ENCODE measurements around the gene NPAS2. TPM values are rescaled to one million over a fixed set of nuclear protein-coding genes. Genes with fewer than 3 reads are reported as not detected.
A peak's percentile ranks its signal among the peaks of the same experiment; 100 is the strongest.

Gene NPAS2
- total RNA-seq, 4 donors from 2014 or later = 11.8 to 46.5 (median 21.7) TPM

DNA sequence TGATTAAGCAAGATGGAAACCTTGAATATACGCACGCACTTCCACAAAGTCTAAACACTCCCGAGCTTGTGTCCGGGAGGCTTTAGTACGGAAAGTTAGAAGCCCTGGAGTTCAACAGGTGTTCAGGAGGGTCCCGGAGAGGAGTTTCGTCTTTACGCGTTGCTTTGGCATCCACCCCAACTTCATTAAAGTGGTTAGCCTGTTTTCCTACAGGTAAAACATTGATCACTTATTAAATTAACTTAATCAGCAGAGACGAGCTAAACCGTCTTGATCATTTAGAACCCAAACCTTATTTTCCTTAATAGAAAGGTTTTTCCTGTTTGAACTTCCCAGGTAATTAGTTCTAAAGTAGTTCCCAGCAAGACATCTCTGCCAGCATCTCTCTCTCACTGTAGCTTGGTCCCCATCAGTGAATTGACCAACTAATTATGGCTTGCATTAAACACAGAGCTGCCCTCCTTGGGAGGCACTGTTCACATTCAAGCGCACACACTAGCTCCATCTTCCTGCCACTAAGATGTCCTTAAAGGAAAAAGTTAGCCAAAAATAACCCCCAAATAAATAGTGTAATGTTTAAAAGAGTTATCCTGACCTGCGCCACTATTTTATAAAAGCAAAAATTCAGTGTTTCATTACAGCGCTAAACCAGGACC, 1.4 kb downstream of the NPAS2 start:
- H3K4me3 ChIP-seq = peak overlapping the region; percentile 80 to 84
- peaks cover 7% of the 10 kb centered on the region for H3K27me3 ChIP-seq
- no peaks in the 10 kb centered on the region for H3K9me3 ChIP-seq
- peak overlapping the region in 3 of 4 donors; percentile 92 to 97 (median 96) for H3K27ac ChIP-seq
- ATAC-seq = no peak
- H3K36me3 ChIP-seq = no peaks in the 10 kb centered on the region
- TF ChIP-seq EP300 (IDR thresholded peaks at IDR 0.05) (no peak), POLR2AphosphoS5 (IDR thresholded peaks at IDR 0.05) (no peak), POLR2A (IDR thresholded peaks at IDR 0.05) (no peak)
- TF ChIP-seq, protein P1, sequence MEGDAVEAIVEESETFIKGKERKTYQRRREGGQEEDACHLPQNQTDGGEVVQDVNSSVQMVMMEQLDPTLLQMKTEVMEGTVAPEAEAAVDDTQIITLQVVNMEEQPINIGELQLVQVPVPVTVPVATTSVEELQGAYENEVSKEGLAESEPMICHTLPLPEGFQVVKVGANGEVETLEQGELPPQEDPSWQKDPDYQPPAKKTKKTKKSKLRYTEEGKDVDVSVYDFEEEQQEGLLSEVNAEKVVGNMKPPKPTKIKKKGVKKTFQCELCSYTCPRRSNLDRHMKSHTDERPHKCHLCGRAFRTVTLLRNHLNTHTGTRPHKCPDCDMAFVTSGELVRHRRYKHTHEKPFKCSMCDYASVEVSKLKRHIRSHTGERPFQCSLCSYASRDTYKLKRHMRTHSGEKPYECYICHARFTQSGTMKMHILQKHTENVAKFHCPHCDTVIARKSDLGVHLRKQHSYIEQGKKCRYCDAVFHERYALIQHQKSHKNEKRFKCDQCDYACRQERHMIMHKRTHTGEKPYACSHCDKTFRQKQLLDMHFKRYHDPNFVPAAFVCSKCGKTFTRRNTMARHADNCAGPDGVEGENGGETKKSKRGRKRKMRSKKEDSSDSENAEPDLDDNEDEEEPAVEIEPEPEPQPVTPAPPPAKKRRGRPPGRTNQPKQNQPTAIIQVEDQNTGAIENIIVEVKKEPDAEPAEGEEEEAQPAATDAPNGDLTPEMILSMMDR (IDR thresholded peaks at IDR 0.05) = peak in 1 of 4 experiments; percentile 6
- WGBS, 2 donors (ENCODE audit: low coverage in 1 of 2) = 28 to 44% methylated on average over 9 to 14 of the region's 14 CpGs
- H3K4me1 ChIP-seq = peaks cover 0 to 59% (median 0%) of the 10 kb centered on the region in 3 donors

DNA sequence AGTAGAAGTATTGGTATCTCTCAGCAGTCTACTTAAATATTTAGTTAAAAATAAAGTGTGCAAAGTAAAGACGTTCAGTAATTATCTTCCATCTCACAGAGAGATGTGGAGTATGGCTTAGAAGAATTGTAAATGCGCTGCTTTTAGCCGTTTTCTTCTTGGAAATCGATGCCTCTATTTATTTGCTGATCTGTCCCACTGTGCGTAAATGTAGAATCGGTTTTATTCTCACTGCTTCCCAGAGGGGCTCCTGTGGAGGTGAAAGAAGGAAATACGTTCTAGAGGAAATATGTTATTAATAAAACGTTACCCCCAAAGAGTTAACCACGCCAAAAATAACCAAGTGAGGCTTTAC, 1.9 kb downstream of the NPAS2 start:
- peak overlapping the region in 1 of 2 donors; percentile 84 for H3K4me3 ChIP-seq
- H3K27me3 ChIP-seq = peaks cover 7% of the 10 kb centered on the region
- 54 to 56% methylated on average over 9 of the region's 9 CpGs for WGBS, 2 donors (ENCODE audit: low coverage in 1 of 2)
- H3K27ac ChIP-seq = peak overlapping the region; percentile 31 to 97 (median 94)
- no peaks in the 10 kb centered on the region for H3K9me3 ChIP-seq
- H3K4me1 ChIP-seq = peaks cover 0 to 59% (median 0%) of the 10 kb centered on the region in 3 donors
- no peak for TF ChIP-seq POLR2AphosphoS5 (IDR thresholded peaks at IDR 0.05)
- no peak for TF ChIP-seq EP300 (IDR thresholded peaks at IDR 0.05)
- TF ChIP-seq, protein P1 (IDR thresholded peaks at IDR 0.05) = no peak
- no peak for TF ChIP-seq POLR2A (IDR thresholded peaks at IDR 0.05)
- H3K36me3 ChIP-seq = no peaks in the 10 kb centered on the region
- ATAC-seq = no peak

DNA sequence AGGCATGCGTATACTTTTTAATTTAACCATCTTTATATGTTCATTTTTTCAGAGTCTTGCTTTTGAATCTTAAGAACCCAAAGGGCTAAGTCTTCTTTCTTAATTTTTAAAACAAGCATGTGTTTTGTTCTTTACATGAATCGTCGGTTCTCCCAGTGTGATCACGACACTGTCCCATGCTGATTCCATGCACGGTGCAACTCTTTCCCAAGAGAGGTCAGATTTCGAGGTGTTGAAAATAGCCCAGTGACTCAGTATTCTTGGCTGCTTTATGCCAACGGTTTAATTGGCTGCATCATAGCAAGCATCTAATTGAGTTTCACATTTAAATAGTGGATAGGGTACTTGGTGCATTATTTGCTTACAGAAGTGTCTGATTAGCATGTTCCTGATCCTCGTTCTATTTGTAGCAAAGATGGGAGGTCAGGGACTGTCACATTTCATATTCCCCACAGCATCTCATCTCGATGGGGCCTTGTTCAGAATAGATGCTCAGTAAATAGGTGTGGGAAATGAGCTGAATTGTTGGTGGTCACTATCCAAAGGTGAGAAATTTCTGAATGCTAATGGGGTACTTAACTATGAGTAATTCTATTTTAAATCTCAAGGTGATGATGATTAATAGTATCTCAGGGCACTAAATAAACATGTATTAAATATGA, 2.8 kb downstream of the NPAS2 start:
- peak overlapping the region in 1 of 2 donors; percentile 2 for H3K4me3 ChIP-seq
- 17 to 37% methylated on average over 7 to 9 of the region's 9 CpGs for WGBS, 2 donors (ENCODE audit: low coverage in 1 of 2)
- H3K27ac ChIP-seq = peak overlapping the region in 3 of 4 donors; percentile 92 to 97 (median 96)

DNA sequence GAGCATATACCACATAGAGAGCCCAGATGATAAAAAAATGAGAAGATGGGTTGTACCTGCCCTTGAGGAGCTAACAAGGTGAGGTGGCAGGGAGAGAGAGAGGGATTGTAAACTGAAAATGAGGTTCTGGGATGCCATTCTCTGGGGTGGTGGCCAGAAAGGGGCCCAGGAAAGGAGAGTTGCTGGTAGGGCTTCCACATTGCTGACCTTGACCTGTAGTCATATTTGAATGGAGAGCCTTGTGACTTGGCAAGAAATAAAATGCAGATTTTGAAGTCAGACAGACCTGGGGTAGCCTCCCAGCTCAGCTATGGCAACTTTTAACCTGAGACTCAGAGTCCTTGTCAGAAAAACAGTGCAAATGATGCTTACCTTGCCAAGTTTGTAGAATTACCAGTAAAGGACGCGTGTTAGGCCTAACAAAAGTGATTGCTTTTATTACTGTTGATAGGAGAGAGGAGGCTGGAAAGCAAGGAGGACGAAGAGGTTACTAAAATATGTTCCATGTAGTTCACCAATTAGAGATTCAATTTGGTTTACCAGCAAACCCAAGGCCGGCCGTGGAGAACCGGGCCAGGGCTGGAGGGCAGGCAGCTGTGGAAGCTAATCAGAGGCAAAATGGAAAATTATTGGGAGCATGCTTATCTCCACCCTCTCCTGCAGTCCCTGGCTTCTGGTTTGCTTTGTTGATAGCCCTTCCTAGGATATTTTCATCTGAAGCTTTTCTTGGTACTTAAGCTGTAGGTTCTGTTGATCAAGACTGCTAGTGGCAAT, 3.9 kb downstream of the NPAS2 start:
- peaks cover 0 to 45% (median 0%) of the 10 kb centered on the region in 3 donors for H3K4me1 ChIP-seq
- peaks cover 7% of the 10 kb centered on the region for H3K27me3 ChIP-seq
- peaks cover 0 to 10% (median 0%) of the 10 kb centered on the region in 3 donors for H3K9me3 ChIP-seq
- H3K4me3 ChIP-seq = no peak overlapping the region
- no peaks in the 10 kb centered on the region for H3K36me3 ChIP-seq
- H3K27ac ChIP-seq = peak overlapping the region in 3 of 4 donors; percentile 92 to 97 (median 96)
- ATAC-seq = no peak
- TF ChIP-seq POLR2AphosphoS5 (IDR thresholded peaks at IDR 0.05) (no peak), EP300 (IDR thresholded peaks at IDR 0.05) (no peak), POLR2A (IDR thresholded peaks at IDR 0.05) (no peak)
- TF ChIP-seq, protein P1 (IDR thresholded peaks at IDR 0.05) = no peak
- WGBS, 2 donors (ENCODE audit: low coverage in 1 of 2) = 60 to 91% methylated on average over 1 to 6 of the region's 6 CpGs

More for the DNA sequence above, 2.8 kb downstream of the NPAS2 start:
- no peaks in the 10 kb centered on the region for H3K9me3 ChIP-seq
- no peak for TF ChIP-seq POLR2A (IDR thresholded peaks at IDR 0.05)
- peak; percentile 90 for TF ChIP-seq POLR2AphosphoS5 (IDR thresholded peaks at IDR 0.05)
- no peaks in the 10 kb centered on the region for H3K36me3 ChIP-seq
- no peak for ATAC-seq
- peaks cover 0 to 56% (median 0%) of the 10 kb centered on the region in 3 donors for H3K4me1 ChIP-seq
- peaks cover 7% of the 10 kb centered on the region for H3K27me3 ChIP-seq

DNA sequence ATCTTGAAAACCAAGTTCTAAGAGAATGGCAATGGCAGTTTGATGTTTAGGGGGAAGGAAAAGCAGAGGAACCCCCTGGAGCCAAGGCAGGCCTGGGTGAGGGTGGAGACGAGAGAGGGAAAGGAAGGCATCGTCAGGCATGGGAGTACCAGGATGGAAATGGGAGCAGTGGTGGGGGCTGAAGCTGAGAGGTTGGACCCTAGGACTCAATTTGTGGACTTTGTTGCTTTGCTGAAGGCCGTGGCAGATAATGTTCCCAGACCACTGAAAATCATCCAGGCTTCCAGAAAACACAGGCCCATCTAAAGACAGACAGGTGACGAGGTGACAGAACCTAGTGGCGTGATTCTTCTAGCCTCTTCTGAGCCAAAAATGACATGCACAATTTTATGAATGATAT, 4.9 kb downstream of the NPAS2 start:
- ATAC-seq = no peak
- TF ChIP-seq EP300 (IDR thresholded peaks at IDR 0.05) (no peak), POLR2AphosphoS5 (IDR thresholded peaks at IDR 0.05) (no peak), POLR2A (IDR thresholded peaks at IDR 0.05) (no peak)
- TF ChIP-seq, protein P1 (IDR thresholded peaks at IDR 0.05) = no peak
- Histone ChIP-seq H3K4me1 (peaks cover 0 to 36% (median 0%) of the 10 kb centered on the region in 3 donors), H3K4me3 (no peak overlapping the region), H3K27ac (no peak overlapping the region), H3K9me3 (peaks cover 0 to 10% (median 0%) of the 10 kb centered on the region in 3 donors), H3K27me3 (no peaks in the 10 kb centered on the region), H3K36me3 (no peaks in the 10 kb centered on the region)
- 92 to 100% methylated on average over 2 to 5 of the region's 5 CpGs for WGBS, 2 donors (ENCODE audit: low coverage in 1 of 2)

All from gastroesophageal sphincter (tissue), 4 donors.